H1 (cell line): ENCODE data around the gene RHBDD1. TPM values are rescaled to one million over a fixed set of nuclear protein-coding genes. Genes with fewer than 3 reads are reported as not detected.

Experiments
- CTCF ChIA-PET: fragments of 300-600 bp; sonication (Branson Sonifier 250); formaldehyde crosslinking; loops from one replicate; lab custom pipeline; 2021; ENCODE audit not compliant: partially characterized antibody; lab: Charles Lee
- POLR2A ChIA-PET: fragments of 300-600 bp; sonication (Branson Sonifier 250); formaldehyde crosslinking; loops from one replicate; lab custom pipeline; 2021; ENCODE audit warnings: inconsistent platforms; ENCODE audit not compliant: partially characterized antibody; lab: Charles Lee
- DNase-seq, 2 experiments: peaks; one replicate each; pipeline versions ENCODE4 v3.0.0 to v3.0.0-alpha.2; 2010 to 2022; ENCODE audit warnings: low spot score in 2 of 2, low read depth in 1 of 2, mixed read lengths in 1 of 2
- FAIRE-seq: peaks from 2 replicates; lab custom pipeline; 2011; peaks lifted over from hg19 to GRCh38; lab: Jason Lieb, UNC
- H2AFZ ChIP-seq: 2 replicates; pipeline ENCODE4 v1.8.1; 2012; ENCODE audit warnings: low read length, inconsistent platforms
- H2AK5ac ChIP-seq: 2 replicates; pipeline ENCODE4 v1.6.1; 2013; ENCODE audit warnings: low read depth, low read length
- H2BK120ac ChIP-seq: replicated peaks from 2 replicates; pipeline ENCODE3; 2013; ENCODE audit warnings: low read depth, low read length, inconsistent platforms
- H2BK12ac ChIP-seq: 2 replicates; pipeline ENCODE4 v1.6.1; 2013; ENCODE audit warnings: low read depth, low read length
- H2BK15ac ChIP-seq: 2 replicates; pipeline ENCODE4 v1.6.1; 2013; ENCODE audit warnings: low read length
- H2BK20ac ChIP-seq: 2 replicates; pipeline ENCODE4 v1.6.1; 2013; ENCODE audit warnings: low read length
- H2BK5ac ChIP-seq: 2 replicates; pipeline ENCODE4 v1.6.1; 2013; ENCODE audit warnings: low read depth, low read length
- H3K14ac ChIP-seq: 2 replicates; pipeline ENCODE4 v1.6.1; 2013; ENCODE audit warnings: inconsistent platforms; ENCODE audit not compliant: insufficient read length
- H3K18ac ChIP-seq: 2 replicates; pipeline ENCODE4 v1.6.1; 2013; ENCODE audit warnings: low read length; ENCODE audit errors: extremely low read depth
- H3K23ac ChIP-seq: 2 replicates; pipeline ENCODE4 v1.6.1; 2013; ENCODE audit warnings: inconsistent platforms; ENCODE audit not compliant: insufficient read length
- H3K23me2 ChIP-seq: 2 replicates; pipeline ENCODE4 v1.6.1; 2013; ENCODE audit warnings: low read depth, low read length
- H3K27ac ChIP-seq: 2 replicates; pipeline ENCODE4 v1.6.1; 2011; ENCODE audit warnings: low read depth, low read length, inconsistent platforms
- H3K27me3 ChIP-seq, 4 experiments: replicated peaks in 1 of 4; 1 replicate in 1 of 4; 2 replicates in 3 of 4; pipeline versions ENCODE4 v1.6.1 to v1.8.1; 2011 to 2013; ENCODE audit warnings: low read length in 3 of 4, mild to moderate bottlenecking in 3 of 4, inconsistent platforms in 2 of 4, mixed read lengths in 2 of 4, moderate library complexity in 1 of 4; ENCODE audit not compliant: control insufficient read depth in 3 of 4, insufficient read depth in 3 of 4; ENCODE audit errors: extremely low read depth in 1 of 4
- H3K36me3 ChIP-seq, 4 experiments: 2 replicates each; pipeline versions ENCODE4 v1.6.1 to v1.8.1; 2011 to 2013; ENCODE audit warnings: mild to moderate bottlenecking in 4 of 4, low read length in 3 of 4, moderate library complexity in 2 of 4, control low read depth in 1 of 4, inconsistent platforms in 1 of 4; ENCODE audit not compliant: insufficient read depth in 4 of 4, control insufficient read depth in 2 of 4
- H3K4ac ChIP-seq: replicated peaks from 2 replicates; pipeline ENCODE3; 2013; ENCODE audit warnings: low read length, low read depth, mixed read lengths, inconsistent platforms; ENCODE audit not compliant: insufficient read length
- H3K4me1 ChIP-seq, 4 experiments: replicated peaks in 1 of 4; 1 replicate in 1 of 4; 2 replicates in 3 of 4; pipeline versions ENCODE4 v1.6.1 to v1.8.1; 2011 to 2013; ENCODE audit warnings: low read length in 3 of 4, inconsistent platforms in 2 of 4, mixed read lengths in 1 of 4; ENCODE audit not compliant: insufficient read depth in 4 of 4, control insufficient read depth in 3 of 4
- H3K4me2 ChIP-seq, 2 experiments: 2 replicates each; pipeline versions ENCODE4 v1.6.1 to v1.8.1; 2011 to 2013; ENCODE audit warnings: low read depth in 2 of 2, low read length in 2 of 2, control low read depth in 1 of 2, inconsistent platforms in 1 of 2, mild to moderate bottlenecking in 1 of 2; ENCODE audit not compliant: insufficient read depth in 1 of 2
- H3K4me3 ChIP-seq, 4 experiments: fragments of 200-600, 300-600 bp in 1 of 4; sonication (generic), shearing (Covaris generic), sonication (Bioruptor Twin) in 1 of 4; 2 replicates each; pipeline versions ENCODE4 v1.5.1 to v1.8.1; 2011 to 2016; ENCODE audit warnings: low read length in 4 of 4, low read depth in 3 of 4, control low read depth in 2 of 4, inconsistent platforms in 2 of 4, mild to moderate bottlenecking in 2 of 4, mixed read lengths in 1 of 4, moderate library complexity in 1 of 4; ENCODE audit not compliant: insufficient read depth in 2 of 4; ENCODE audit errors: extremely low read depth in 1 of 4
- H3K56ac ChIP-seq: replicated peaks from 2 replicates; pipeline ENCODE3; 2013; ENCODE audit warnings: low read depth, mild to moderate bottlenecking, mixed read lengths, low read length, inconsistent platforms; ENCODE audit not compliant: insufficient read length
- H3K79me1 ChIP-seq: 2 replicates; pipeline ENCODE4 v1.6.1; 2013; ENCODE audit warnings: low read depth, low read length, control low read depth
- H3K79me2 ChIP-seq, 2 experiments: 2 replicates each; pipeline versions ENCODE4 v1.6.1 to v1.8.1; 2012 to 2013; ENCODE audit warnings: low read length in 2 of 2, mild to moderate bottlenecking in 2 of 2, inconsistent platforms in 1 of 2; ENCODE audit not compliant: insufficient read depth in 2 of 2, control insufficient read depth in 1 of 2
- H3K9ac ChIP-seq, 4 experiments: replicated peaks in 1 of 4; 1 replicate in 1 of 4; 2 replicates in 3 of 4; pipeline versions ENCODE4 v1.6.1 to v1.8.1; 2011 to 2013; ENCODE audit warnings: low read depth in 3 of 4, low read length in 3 of 4, control low read depth in 2 of 4, mild to moderate bottlenecking in 2 of 4, moderate library complexity in 2 of 4, inconsistent platforms in 1 of 4; ENCODE audit errors: extremely low read depth in 1 of 4
- H3K9me3 ChIP-seq, 2 experiments: 2 replicates each; pipeline versions ENCODE4 v1.6.1 to v1.8.1; 2012 to 2013; ENCODE audit warnings: mild to moderate bottlenecking in 2 of 2, moderate library complexity in 2 of 2, control low read depth in 1 of 2, inconsistent platforms in 1 of 2, low read depth in 1 of 2, low read length in 1 of 2, mixed read lengths in 1 of 2; ENCODE audit not compliant: insufficient read depth in 2 of 2
- H4K20me1 ChIP-seq, 2 experiments: replicated peaks in 1 of 2; 2 replicates each; pipeline versions ENCODE3 to v1.8.1; 2011 to 2013; ENCODE audit warnings: inconsistent platforms in 2 of 2, low read length in 2 of 2, mild to moderate bottlenecking in 1 of 2; ENCODE audit not compliant: insufficient read depth in 2 of 2, control insufficient read depth in 1 of 2
- H4K5ac ChIP-seq: 2 replicates; pipeline ENCODE4 v1.6.1; 2013; ENCODE audit warnings: low read length, low read depth, mixed read lengths, inconsistent platforms; ENCODE audit not compliant: insufficient read length
- H4K8ac ChIP-seq: 2 replicates; pipeline ENCODE4 v1.8.0; 2013; ENCODE audit warnings: mild to moderate bottlenecking, moderate library complexity, low read length, inconsistent platforms; ENCODE audit not compliant: insufficient read depth; ENCODE audit errors: extremely low read depth
- H4K91ac ChIP-seq: replicated peaks from 2 replicates; pipeline ENCODE3; 2013; ENCODE audit warnings: low read length, mixed read lengths, inconsistent platforms; ENCODE audit not compliant: insufficient read length
- GABPA ChIP-seq: IDR thresholded peaks from 2 replicates; pipeline ENCODE4 v1.6.1; 2011; ENCODE audit warnings: mild to moderate bottlenecking, low read length, moderate library complexity, borderline replicate concordance; ENCODE audit not compliant: insufficient read depth
- GTF2F1 ChIP-seq: IDR thresholded peaks from 2 replicates; pipeline ENCODE4 v1.6.1; 2012; ENCODE audit warnings: low read depth, low read length, improper control_type of control experiment, borderline replicate concordance
- KDM5A ChIP-seq: fragments of 200-600 bp; IDR thresholded peaks from 2 replicates; pipeline ENCODE4 v1.7.1; 2012; ENCODE audit warnings: mild to moderate bottlenecking, low read length, inconsistent platforms, mixed read lengths
- MAX ChIP-seq: IDR thresholded peaks from 2 replicates; pipeline ENCODE4 v1.6.1; 2012; ENCODE audit warnings: inconsistent platforms
- POLR2AphosphoS5 ChIP-seq: IDR thresholded peaks from 2 replicates; pipeline ENCODE4 v1.6.1; 2011; ENCODE audit warnings: low read depth, low read length
- POU5F1 ChIP-seq: IDR thresholded peaks from 2 replicates; pipeline ENCODE4 v1.6.1; 2011; ENCODE audit warnings: low read depth, mild to moderate bottlenecking, low read length, moderate library complexity
- RBBP5 ChIP-seq: IDR thresholded peaks from 2 replicates; pipeline ENCODE4 v1.7.1; 2012; ENCODE audit warnings: low read depth, mild to moderate bottlenecking, inconsistent platforms, low read length, moderate library complexity, borderline replicate concordance
- TAF1 ChIP-seq: IDR thresholded peaks from 2 replicates; pipeline ENCODE4 v1.6.1; 2011; ENCODE audit warnings: mild to moderate bottlenecking, low read depth, low read length
- YY1 ChIP-seq: IDR thresholded peaks from 2 replicates; pipeline ENCODE4 v1.6.1; 2011; ENCODE audit warnings: low read depth, mild to moderate bottlenecking, low read length
- WGBS, 2 experiments: shearing (Covaris generic) in 1 of 2; methylation state at CpG; one replicate each; pipeline versions ENCODE4 v1.1.6 to v1.1.7; 2013 to 2015; ENCODE audit warnings: low lambda C conversion rate in 2 of 2, mixed read lengths in 2 of 2, inconsistent platforms in 1 of 2, low coverage in 1 of 2, missing lambda C conversion rate in 1 of 2; ENCODE audit not compliant: insufficient replicate concordance in 2 of 2, insufficient coverage in 1 of 2, insufficient read length in 1 of 2; ENCODE audit errors: extremely low coverage in 1 of 2, missing lambda C conversion rate in 1 of 2; 5-methylcytosine and 5-hydroxymethylcytosine counted together
- polyA plus RNA-seq, 7 experiments: library from polyadenylated mRNA; depleted of rRNA in 3 of 7; stranded (reverse) in 5 of 7; unstranded in 2 of 7; fragments of >200 nt in 5 of 7; fragments of 200-250 nt in 2 of 7; gene quantifications; 1 replicate in 5 of 7; 2 replicates in 1 of 7; 4 replicates in 1 of 7; pipeline versions ENCODE4 v1.2.1 to v1.2.3, GENCODE V29; 2011 to 2013; ENCODE audit warnings: missing spikeins in 2 of 7, mixed read lengths in 2 of 7
- total RNA-seq: library from RNA; stranded (reverse); fragmentation: NEBNext Ultra II Directional; extraction: Animal tissue kit (Norgen Biotek cat#: 25700); gene quantifications from 2 replicates; pipeline ENCODE4 v1.2.1, GENCODE V29; 2021
- TF ChIP-seq, protein P1 (sequence below), 3 experiments: IDR thresholded peaks; 1 replicate in 2 of 3; 2 replicates in 1 of 3; pipeline versions ENCODE4 v1.5.1 to v1.6.1; 2011; ENCODE audit warnings: low read length in 3 of 3, mild to moderate bottlenecking in 3 of 3, inconsistent platforms in 2 of 3, low read depth in 1 of 3, moderate library complexity in 1 of 3; ENCODE audit not compliant: insufficient read depth in 1 of 3; ENCODE audit errors: control extremely low read depth in 1 of 3

Gene RHBDD1
- total and polyA plus RNA-seq, 2 of the 8 experiments (the other 6 are each of a cell fraction or from before 2014, with no cell fraction given): 10.5 to 23.1 TPM

DNA sequence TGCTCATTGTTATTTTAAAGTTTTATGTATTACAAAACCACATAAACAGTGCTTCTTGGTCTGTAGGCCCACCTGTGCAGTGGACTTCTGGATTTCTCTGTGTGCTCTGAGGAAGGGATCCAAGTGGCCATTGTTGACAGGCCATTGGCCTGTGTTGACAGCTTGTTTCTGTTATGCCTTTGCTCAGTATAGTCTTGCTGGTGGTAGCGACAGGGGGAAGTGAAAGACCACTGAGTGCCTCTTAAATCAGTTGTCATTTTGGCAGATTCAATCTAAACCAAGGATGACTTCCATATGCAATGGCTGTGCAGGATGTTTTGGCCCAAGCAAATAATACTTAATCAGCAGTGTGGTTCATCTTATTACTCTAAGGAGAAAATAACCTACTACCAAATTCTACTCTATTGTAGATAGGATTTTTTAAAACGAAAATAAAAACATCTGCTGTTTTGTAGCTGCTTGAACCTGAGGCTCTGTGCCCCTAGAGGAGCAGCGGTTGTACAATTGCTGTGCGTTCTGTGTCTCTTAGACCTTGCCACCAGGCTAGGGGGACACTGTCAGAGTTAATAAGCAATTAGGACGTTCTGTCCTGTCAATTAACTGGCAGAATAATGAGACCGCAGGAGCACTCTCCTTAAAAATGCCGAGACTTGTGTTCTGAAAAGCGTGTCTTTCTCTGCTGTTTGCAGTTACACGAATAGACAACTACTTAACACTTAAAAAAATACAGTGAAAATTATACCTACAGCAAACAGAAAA lies 108.2 kb downstream of the RHBDD1 start:
- Histone ChIP-seq H3K79me2 (no peaks in the 10 kb centered on the region), H3K4me3 (no peak overlapping the region), H4K20me1 (no peaks in the 10 kb centered on the region), H4K5ac (no peak overlapping the region), H3K56ac (no peak overlapping the region), H3K36me3 (no peaks in the 10 kb centered on the region), H3K4me1 (no peaks in the 10 kb centered on the region), H3K27me3 (no peaks in the 10 kb centered on the region), H3K4me2 (no peak overlapping the region), H4K8ac (no peak overlapping the region), H2BK5ac (no peak overlapping the region), H3K23ac (no peak overlapping the region), H3K79me1 (no peaks in the 10 kb centered on the region), H2BK15ac (no peak overlapping the region), H3K4ac (no peak overlapping the region), H3K23me2 (no peaks in the 10 kb centered on the region), H2BK120ac (no peak overlapping the region), H2BK12ac (no peak overlapping the region), H2AFZ (no peak overlapping the region), H3K9me3 (no peaks in the 10 kb centered on the region), H4K91ac (no peak overlapping the region), H3K18ac (no peak overlapping the region), H2AK5ac (no peak overlapping the region), H3K14ac (no peak overlapping the region), H3K27ac (no peak overlapping the region), H2BK20ac (no peak overlapping the region), H3K9ac (no peak overlapping the region)
- ChIA-PET POLR2A (no interaction called here), CTCF (no interaction called here)
- WGBS, 2 experiments: 88% methylated on average over 9 of the region's 9 CpGs; no CpG with 5 or more reads in 1 of the 2 experiments
- FAIRE-seq (no peak), DNase-seq (no peak)
- TF ChIP-seq, protein P1, sequence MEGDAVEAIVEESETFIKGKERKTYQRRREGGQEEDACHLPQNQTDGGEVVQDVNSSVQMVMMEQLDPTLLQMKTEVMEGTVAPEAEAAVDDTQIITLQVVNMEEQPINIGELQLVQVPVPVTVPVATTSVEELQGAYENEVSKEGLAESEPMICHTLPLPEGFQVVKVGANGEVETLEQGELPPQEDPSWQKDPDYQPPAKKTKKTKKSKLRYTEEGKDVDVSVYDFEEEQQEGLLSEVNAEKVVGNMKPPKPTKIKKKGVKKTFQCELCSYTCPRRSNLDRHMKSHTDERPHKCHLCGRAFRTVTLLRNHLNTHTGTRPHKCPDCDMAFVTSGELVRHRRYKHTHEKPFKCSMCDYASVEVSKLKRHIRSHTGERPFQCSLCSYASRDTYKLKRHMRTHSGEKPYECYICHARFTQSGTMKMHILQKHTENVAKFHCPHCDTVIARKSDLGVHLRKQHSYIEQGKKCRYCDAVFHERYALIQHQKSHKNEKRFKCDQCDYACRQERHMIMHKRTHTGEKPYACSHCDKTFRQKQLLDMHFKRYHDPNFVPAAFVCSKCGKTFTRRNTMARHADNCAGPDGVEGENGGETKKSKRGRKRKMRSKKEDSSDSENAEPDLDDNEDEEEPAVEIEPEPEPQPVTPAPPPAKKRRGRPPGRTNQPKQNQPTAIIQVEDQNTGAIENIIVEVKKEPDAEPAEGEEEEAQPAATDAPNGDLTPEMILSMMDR (IDR thresholded peaks at IDR 0.05; ENCODE audit: control extremely low read depth in 1 of 3, insufficient read depth in 1 of 3, low read depth in 1 of 3, low read length in 3 of 3): no peak
- TF ChIP-seq YY1: no peak
- TF ChIP-seq KDM5A: no peak
- no peak for TF ChIP-seq POU5F1
- no peak for TF ChIP-seq MAX
- TF ChIP-seq TAF1: no peak
- TF ChIP-seq POLR2AphosphoS5: no peak
- TF ChIP-seq GABPA: no peak
- no peak for TF ChIP-seq GTF2F1
- no peak for TF ChIP-seq RBBP5
